HG02642 (cell line): ENCODE results near the gene RAPGEF6.
"Not testable (repeated sequence)": the region's sequence is repeated elsewhere in the genome, so short reads cannot be mapped to it uniquely, and the experiment has no call there.

Experiments used
- ATAC-seq: cut with Tn5 transposase; IDR thresholded peaks from one replicate; pipeline ENCODE4 v1.9.1; 2021; ENCODE audit warnings: mild to moderate bottlenecking; ENCODE audit not compliant: unreplicated experiment, poor library complexity

RAPGEF6 gene

GRCh38 chr5:131641494-131641893, 6.5 kb upstream of the RAPGEF6 start:
- ATAC-seq = no peak

DNA sequence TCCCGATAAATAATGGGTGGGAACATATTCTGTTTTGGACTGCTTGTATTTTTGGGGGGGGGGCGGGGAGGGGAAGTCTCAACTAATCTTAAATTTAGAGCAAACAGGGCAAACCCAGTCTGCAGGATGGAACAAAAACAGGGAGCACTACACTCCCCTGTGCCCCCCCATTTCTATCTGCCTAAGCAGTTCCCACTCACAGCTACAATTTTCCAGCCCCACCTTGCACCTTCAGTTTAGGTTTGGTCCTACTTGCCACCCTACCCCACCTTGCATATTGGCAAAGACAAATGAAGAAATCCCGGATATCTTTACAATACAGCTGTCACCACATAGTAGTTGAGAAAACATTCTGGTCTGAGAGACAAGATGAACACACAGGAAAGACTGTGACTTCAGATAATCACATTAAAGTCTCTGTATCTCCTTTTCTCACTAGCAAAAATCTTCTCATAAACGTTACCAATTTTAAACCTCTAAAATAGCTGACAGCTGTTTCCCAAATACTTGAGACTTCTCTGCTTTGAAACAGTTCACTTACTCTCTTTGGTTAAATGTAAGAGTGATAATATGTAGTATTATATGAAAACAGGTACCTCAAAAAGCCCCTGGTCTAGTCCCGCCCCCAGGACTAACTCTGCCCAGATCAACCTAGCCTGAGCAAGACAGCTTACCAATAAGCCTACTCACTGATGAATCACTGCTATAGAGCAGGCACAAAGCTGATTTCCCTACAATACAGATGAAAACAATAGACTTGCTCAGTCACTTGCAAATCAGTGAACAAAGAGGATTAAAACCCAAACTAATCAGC, 5.2 kb upstream of the RAPGEF6 start:
- no peak for ATAC-seq

DNA sequence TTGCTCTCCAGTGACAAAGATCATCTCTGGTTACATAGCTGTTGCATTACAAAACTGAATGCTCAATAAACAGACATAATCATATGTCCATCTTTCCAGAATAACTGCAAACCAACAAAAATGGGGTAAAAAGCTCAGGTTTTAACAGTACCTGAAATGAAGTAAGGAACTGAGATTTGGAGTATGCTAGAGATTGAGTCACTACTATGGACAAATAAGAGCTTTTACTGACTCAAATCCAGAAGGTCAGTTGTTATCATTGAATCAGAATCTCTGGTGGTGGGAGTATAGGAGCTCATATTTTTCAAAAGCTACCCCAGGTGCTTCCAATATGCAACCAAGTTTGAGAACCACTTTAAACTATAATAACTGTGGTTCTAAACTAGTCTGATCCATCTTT, 4.1 kb upstream of the RAPGEF6 start:
- no peak for ATAC-seq

- ATAC-seq = no peak
Observed at GRCh38 chr5:131637694-131638093, 2.7 kb upstream of the RAPGEF6 start.

DNA sequence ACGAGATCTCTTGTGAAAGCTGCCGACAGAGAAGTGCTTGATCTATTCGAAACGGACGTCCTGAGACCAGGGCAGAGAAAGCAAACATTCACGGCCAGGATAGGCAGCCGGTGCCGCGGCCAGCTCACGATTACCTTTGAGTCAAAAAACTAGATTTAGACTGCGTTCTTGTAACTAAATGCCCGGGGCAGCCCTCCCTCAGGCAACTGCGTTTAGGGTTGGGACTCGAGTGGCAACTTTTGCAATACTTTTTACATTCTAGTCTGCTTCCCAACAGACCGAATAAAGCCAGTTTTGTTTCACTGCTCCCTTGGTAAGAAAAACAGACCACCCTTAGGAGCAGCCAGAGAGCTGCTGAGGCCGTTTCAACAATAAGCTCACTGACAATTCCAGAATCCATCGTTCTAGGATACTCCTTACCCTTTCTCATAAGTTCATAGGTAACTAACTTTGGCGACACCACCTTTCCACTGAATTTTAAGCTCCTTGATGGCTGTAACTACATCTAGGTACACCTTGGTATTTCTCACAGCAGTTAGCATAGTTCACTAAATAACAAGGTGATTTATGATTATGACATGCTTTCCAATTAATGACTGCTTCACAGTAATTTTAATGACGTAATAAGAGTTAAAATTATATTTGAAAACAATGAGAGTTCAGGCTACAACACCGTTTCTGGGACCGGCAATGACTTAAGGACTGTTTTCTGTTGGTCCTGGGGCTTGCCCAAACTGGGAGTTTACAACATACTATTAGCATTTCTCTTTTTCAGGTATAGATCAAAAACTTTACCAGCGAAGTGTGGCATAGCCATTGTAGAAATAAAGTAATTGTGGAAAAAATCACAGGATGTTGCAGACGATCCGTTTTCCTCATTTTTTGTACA, 899 bp upstream of the RAPGEF6 start:
- ATAC-seq = peak; percentile 0

- ATAC-seq = peak; percentile 28
Observed at GRCh38 chr5:131634666-131634995, 398 bp downstream of the RAPGEF6 start.

DNA sequence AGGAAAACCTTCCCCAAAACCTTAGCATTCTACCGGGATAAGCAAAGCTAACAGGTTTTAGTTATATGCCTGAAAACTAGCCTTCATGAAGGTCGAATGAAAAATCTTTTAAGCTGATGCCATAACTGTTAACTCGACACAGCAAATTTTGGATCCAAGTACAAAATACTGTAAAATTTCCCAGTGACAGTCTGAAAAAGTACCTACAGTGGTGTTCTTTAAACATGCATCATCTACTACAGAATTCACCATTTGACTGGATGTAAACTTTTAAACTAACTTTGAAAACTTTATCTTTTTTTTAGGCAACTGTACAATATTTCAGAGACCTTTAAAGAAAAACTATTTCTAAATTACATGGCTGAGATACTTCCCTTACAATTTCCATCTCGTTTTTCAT, 791 bp downstream of the RAPGEF6 start:
- ATAC-seq = no peak

GRCh38 chr5:131633830-131634229, 1.2 kb downstream of the RAPGEF6 start:
- ATAC-seq = no peak

DNA sequence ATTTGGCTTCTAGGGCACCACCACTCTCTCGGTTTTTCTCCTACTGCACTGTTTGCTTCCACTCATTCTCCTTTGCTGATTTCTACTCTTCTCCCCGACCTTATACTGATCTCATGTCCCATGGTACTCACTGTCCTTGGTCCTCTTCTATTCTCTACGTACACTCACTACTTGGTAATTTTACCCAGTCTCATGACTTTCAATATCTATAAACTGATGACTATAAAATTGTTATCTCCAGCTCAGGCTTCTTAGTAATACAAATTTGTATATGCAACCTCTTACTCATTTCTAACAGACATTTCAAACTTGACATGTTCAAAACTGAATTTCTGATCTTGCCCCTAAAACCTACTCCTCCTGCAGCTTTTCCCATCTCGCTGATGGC, 4.1 kb downstream of the RAPGEF6 start:
- ATAC-seq = no peak

GRCh38 chr5:131630208-131630962, 4.6 kb downstream of the RAPGEF6 start:
- ATAC-seq = no peak

GRCh38 chr5:131628990-131629389, 6.0 kb downstream of the RAPGEF6 start:
- ATAC-seq = no peak

- ATAC-seq = no peak
Observed at GRCh38 chr5:131627207-131627865, 7.7 kb downstream of the RAPGEF6 start.

- ATAC-seq = no peak
Observed at GRCh38 chr5:131622633-131623032, 12.4 kb downstream of the RAPGEF6 start.

- not testable (repeated sequence) for ATAC-seq
Observed at GRCh38 chr5:131621164-131621563, 13.9 kb downstream of the RAPGEF6 start.

GRCh38 chr5:131619102-131619501, 15.9 kb downstream of the RAPGEF6 start:
- no peak for ATAC-seq

DNA sequence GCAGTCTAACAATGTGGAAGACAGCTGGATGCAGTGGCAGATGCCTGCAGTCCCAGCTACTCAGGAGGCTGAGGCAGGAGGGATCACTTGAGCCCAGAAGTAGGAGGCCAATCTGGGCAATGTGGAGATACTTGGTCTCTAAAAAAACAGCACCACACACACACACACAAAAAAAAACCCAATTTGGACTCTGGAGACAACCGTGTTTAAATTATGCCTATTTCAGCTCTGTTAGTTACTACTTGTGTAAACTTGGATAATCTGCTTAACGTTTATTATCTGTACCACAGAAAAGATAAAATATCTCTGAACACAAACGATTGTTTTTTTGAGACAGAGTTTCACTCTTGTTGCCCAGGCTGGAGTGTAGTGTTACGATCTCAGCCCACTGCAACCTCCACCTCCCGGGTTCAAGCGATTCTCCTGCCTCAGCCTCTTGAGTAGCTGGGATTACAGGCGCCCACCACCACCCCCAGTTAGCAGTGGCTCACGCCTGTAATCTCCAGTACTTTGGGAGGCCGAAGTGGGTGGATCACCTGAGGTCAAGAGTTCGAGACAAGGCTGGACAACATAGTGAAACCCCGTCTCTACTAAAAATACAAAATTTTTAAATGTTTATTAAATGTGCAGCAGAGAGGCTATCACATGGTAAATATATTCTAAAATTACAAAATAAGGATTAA, 17.7 kb downstream of the RAPGEF6 start:
- ATAC-seq = no peak

DNA sequence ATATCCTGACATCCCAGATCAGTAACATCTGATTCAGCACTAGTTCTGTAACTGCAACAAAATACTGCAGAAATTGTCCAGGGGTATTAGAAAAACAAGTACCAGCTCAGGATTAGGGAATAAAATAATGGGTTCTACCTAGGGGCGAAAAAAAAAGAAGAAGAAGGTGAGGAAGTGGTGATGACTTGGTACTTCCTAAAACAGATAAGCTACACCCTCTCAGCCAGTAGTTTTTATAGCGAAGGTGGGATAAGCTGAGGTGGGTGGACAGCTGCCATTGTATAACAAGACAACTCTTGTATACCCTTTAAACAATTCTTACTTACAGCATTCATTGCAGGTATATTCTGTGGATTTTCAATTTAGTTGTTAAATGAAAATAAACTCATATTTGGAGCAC, 19.1 kb downstream of the RAPGEF6 start:
- no peak for ATAC-seq

GRCh38 chr5:131613423-131613822, 21.6 kb downstream of the RAPGEF6 start:
- no peak for ATAC-seq

DNA sequence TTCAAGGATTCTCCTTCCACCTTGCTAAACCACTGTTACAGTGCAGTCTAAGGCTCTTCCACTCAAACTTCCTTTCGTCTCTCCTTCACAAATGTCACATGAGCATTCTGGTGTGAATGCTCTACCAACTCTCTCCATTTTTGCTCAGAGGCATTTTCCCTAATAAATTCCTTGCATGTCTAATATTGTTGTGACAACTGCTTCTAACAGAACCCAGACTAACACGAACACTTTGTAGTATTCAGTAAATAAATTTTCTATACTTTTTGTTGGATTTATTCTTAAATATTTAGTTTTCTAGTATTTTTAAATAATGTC, 24.0 kb downstream of the RAPGEF6 start:
- ATAC-seq = no peak
